GM10266 (cell line): ENCODE results near the gene CUZD1.

Experiments used
- DNase-seq: peaks from one replicate; pipeline ENCODE4 v3.0.0; 2012; ENCODE audit errors: extremely low spot score
- CTCF ChIP-seq: IDR thresholded peaks from 2 replicates; pipeline ENCODE4 v1.5.1; 2012; ENCODE audit warnings: mild to moderate bottlenecking, low read depth; ENCODE audit not compliant: control insufficient read depth, insufficient read depth; ENCODE audit errors: missing control alignments

CUZD1 gene

GRCh38 chr10:122845783-122846332 lies at the start of gene CUZD1:
TSS of gene CUZD1 (minus strand) at chr10:122845857. CDS start at chr10:122845843, 14 bp downstream.
- no peak for TF ChIP-seq CTCF
- no peak for DNase-seq

GRCh38 chr10:122894261-122894944 lies 48.7 kb upstream of the CUZD1 start:
- DNase-seq, result peak; percentile 32
- TF ChIP-seq CTCF, result no peak

GRCh38 chr10:122884166-122884565 lies 38.5 kb upstream of the CUZD1 start:
- DNase-seq, result no peak
- no peak for TF ChIP-seq CTCF

GRCh38 chr10:122882766-122883165 lies 37.1 kb upstream of the CUZD1 start:
- no peak for DNase-seq
- TF ChIP-seq CTCF, result no peak

GRCh38 chr10:122879339-122880273 lies 33.9 kb upstream of the CUZD1 start, which contains the start of gene FAM24B:
TSS of gene FAM24B (minus strand) at chr10:122879581. CDS start at chr10:122850515, 29,066 bp downstream.
- DNase-seq, result peak; percentile 92
- TF ChIP-seq CTCF, result no peak

GRCh38 chr10:122878799-122879338 lies 33.2 kb upstream of the CUZD1 start:
- DNase-seq, result no peak
- no peak for TF ChIP-seq CTCF
